HG03575 (cell line): Measurements from ENCODE around the gene ZNF496.

Experiments
- ATAC-seq: cut with Tn5 transposase; IDR thresholded peaks from one replicate; pipeline ENCODE4 v1.9.1; 2021; ENCODE audit not compliant: unreplicated experiment, insufficient number of reproducible peaks, low FRiP score; ENCODE audit errors: extremely low read depth

The ZNF496 gene

GRCh38 chr1:247332215-247332622 lies 552 bp upstream of the ZNF496 start:
- no peak for ATAC-seq

DNA sequence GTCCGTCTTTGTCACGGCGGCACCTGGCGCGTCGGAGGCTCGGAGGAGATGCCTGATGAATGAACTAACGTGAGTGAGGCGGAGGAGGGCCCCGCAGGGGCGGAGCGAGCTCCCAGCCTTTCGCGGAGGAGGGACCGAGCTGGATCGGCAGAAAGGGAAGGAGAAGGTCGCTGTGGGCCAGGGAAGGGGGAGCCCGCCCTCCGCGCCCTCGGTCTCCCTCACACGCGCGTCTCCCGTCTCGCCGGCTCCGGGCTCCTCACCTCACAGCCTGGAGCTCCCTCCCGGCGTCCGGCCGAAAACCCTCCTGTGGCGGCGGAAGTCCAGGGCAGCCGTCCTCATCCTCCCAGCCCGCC lies 519 bp downstream of the ZNF496 start:
- ATAC-seq, result peak; percentile 28

DNA sequence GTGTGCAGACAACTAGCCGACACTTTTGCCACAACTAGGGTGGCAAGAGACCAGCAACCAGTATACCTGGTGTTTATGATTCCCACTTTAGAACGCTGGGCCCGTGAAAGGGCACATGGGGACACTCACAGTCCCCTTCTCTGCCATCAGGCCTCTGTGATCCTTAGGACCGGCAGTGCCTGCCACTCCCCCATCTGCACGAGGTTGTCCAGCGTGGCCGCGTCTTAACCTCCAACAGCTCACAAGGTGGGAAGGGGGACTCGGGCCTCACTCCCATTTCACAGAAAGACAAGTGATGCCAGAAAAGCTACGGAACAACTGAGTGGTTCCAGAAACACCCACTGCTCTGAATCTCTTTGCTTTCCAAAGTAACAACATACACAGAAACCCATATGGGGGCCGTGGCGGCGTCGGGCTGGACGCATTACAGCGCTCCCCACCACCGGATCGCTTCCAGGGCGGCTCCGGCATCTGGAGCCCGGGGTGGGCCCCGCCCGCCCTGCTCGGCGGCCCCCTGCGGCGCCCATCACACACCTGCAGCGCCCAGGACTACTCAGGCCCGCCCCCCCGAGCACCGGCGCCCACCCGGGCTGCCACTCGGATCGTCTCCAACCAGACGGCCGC lies 1.0 kb downstream of the ZNF496 start:
- no peak for ATAC-seq

DNA sequence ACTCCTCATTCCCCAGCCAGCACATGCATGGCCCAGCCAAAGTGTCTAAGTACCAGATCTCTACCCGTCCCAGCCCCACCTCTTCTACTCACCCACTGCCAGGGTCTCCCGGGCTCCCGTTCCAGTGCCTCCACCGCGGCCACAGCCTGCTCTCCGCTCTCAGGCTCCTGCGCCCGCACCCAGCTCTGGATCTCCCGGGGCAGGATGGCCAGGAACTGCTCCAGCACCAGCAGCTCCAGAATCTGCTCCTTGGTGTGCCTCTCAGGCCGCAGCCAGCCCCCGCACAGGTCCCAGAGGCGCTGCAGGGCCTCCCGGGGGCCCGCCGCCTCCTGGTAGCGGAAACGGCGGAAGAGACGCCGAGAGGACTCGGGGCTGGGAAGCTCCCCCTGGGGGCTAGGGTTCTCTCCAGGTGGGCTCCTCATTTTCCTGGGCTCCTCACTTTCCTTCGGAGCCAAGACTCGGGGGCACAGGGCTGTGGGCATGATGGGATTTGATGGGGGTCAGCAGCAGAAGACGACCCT lies 2.5 kb downstream of the ZNF496 start:
- ATAC-seq, result no peak

DNA sequence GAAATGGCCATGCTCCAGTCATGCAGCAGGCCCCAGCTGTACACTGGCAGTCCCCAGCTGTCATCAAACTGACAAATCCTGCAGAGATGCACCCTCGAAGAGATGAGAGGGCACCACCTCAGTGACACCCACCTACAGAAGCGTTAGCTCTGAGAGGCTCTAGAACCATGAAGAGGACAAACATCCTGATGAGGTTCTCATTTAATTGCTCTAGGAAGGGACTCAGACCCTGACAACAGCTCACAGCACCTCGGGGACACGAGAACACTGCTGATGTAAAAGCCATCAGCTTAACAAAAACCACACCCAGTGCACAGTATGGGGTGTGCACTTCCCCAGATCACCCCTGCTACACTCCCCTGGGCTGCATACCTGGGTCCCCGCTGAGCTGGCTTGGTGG lies 3.4 kb downstream of the ZNF496 start:
- no peak for ATAC-seq

DNA sequence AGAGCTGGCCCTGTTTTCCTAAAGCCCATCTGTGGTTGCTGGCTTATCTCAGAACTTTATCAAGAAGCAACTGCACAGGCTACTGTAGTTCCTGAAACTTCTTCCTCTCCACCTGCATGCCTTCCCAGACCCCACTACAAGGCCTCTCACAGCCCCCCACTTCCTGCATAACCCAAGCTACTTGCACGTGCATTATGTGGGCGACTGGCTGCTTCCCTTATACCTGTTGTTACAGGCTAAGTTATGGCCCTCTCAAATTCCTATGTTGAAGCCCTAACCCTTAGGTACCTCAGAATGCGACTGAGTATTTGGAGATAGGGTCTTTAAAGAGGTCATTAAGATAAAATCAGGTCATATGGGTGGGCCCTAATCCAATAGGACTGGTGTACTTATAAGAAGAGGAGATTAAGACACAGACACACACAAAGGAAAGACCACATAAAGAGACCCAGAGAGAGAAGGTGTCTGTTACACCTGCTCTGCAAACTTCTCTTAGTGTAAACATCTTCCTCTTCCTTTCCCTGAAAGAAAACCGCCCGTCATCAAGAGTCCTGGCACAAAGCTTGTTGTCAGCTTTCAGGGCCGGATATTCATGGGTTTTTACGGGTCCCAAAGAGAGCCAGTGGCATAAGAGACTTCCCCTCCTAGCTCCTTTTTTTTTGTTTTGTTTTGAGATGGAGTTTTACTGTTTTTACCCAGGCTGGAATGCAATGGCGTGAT lies 5.1 kb downstream of the ZNF496 start:
- no peak for ATAC-seq

GRCh38 chr1:247324923-247325322 lies 6.7 kb downstream of the ZNF496 start:
- ATAC-seq, result no peak

GRCh38 chr1:247324204-247324787 lies 7.4 kb downstream of the ZNF496 start:
- no peak for ATAC-seq

- ATAC-seq, result no peak
Measured at GRCh38 chr1:247322849-247323586, 8.6 kb downstream of the ZNF496 start.

GRCh38 chr1:247322442-247322841 lies 9.2 kb downstream of the ZNF496 start:
- ATAC-seq, result no peak

DNA sequence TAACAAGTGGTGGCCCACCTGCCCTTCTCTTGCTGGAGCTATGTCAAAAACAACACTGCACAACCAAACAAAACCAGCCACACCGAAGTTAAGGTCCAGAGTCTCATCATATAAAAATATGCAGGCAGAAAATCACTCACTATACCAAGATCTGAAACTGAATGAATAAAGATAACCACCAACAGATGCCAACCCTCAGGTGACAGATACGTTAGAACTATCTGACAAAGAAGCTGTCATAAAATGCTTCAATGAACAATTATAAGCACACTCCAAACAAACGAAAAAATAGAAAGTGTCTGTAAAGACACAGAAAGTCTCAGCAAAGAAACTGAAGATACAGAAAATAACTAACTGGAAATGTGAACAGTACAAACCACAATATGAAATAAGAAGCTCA lies 14.0 kb downstream of the ZNF496 start:
- no peak for ATAC-seq

DNA sequence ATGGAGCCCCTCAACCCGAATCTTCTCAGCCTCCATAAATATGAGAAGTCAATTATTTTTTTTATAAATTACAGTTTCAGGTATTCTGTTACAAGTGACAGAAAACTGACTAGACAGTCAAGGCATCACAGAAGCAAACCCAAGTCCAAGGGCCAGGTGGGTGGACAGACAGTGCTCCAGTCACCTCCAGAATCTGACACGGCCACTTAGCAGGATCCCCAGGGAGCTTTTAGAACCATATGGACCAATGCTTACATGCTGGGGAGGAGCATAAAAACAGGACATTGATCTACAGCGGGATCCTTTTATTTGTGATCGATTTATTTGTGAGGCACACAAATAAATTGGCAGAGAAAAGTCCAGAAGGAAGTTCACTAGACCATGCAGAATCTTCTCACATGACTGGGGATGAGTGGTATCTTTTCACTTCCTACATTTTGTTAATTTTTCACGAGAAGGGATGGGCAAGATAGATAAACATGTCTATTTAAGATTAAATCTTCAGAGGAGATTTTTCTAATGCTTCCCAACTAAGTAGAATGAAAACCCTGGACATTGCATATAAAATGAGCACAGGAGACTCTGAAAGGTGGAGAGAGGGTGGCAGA lies 15.0 kb downstream of the ZNF496 start:
- no peak for ATAC-seq

GRCh38 chr1:247304031-247304430 lies 27.6 kb downstream of the ZNF496 start:
- no peak for ATAC-seq

DNA sequence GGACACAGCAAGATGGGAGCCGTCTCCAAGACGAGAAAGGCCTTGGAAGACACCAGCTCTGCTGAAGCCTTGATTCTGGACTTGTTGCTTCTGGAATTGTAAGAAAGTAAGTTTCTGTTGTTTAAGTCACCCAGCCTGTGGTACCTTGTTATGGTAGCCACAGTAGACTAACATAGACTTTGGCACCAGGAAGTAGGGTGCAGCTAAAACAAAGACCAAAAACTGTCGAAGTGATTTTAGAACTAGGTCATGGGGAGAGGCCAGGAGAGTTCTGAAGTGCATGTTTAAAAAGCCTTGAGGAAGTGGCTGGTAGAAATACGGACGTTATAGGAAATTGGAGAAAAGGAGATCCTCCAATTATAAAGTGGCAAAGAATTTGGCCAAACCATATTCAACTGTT lies 28.5 kb downstream of the ZNF496 start:
- no peak for ATAC-seq

GRCh38 chr1:247301176-247301540 lies 30.5 kb downstream of the ZNF496 start:
- no peak for ATAC-seq

- no peak for ATAC-seq
Measured at GRCh38 chr1:247300491-247301175, 31.0 kb downstream of the ZNF496 start.

DNA sequence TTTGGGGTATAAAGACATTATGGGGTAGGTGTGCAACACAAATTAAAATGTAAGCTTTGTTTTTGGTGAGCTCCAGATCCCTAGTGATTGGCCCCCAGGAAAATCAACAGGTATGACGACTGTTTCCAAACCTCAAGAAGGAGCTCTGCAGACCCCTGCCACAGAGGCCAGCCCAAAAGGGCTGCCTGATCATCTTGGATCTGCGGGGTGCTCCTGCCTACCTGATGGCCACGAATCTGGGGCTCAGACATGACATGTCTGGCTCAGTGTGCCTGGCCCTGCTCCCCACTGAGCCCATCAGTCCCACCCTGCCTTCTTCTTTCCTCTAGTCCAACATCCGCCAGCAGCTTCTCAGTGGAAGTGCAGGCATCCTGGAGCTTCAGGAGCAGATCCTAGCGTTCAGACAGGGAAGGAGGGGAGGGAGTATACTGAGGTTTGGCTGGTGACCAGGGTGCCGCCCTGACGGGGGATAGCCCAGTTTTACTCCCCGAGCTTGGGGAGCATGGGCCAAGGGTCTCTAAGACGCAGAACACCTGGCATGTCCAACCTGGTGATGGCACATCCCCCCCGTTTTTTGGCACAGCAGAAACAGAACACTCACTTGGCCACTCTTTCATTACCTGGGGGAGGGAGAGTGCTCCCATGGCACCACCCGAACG lies 31.8 kb downstream of the ZNF496 start:
- no peak for ATAC-seq

DNA sequence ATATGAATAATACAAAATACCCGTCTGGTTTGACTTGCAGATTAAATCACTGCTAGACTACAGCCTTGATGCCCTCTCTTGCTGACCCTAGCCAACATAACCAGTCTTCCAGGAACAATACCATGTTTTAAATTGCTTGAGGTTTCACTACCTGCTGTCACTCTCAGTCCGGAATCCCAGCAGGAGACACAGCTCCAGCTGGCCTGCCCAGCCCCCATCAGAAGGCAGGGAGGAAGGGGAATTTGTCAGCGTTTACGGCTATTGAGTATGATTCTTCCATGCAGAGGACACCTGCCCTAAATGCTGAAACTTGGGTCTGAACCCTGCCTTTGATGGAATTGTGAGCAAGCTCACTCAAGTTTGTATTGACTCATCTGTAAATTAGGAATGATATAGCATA lies 33.0 kb downstream of the ZNF496 start:
- no peak for ATAC-seq
